Measurements from ENCODE around the gene FAM3D.

Gene FAM3D

GRCh38 chr3:58629629-58630028, 36.9 kb downstream of the FAM3D start:
- TF ChIP-seq TAF1 (IDR thresholded peaks at IDR 0.05; ENCODE audit: borderline replicate concordance, insufficient read depth, low read length) (no peak), FOXP2 (optimal IDR thresholded peaks at IDR 0.05; ENCODE audit: borderline replicate concordance, extremely low read depth, extremely low read length, insufficient read depth) (no peak), POLR2AphosphoS5 (IDR thresholded peaks at IDR 0.05; ENCODE audit: low read depth, low read length) (no peak), SIN3A (IDR thresholded peaks at IDR 0.05; ENCODE audit: borderline replicate concordance, insufficient read depth, low read length) (no peak), REST (IDR thresholded peaks at IDR 0.05; ENCODE audit: insufficient read depth in 1 of 2, low read depth in 2 of 2, low read length in 2 of 2) (no peak)

- TF ChIP-seq REST (IDR thresholded peaks at IDR 0.05; ENCODE audit: insufficient read depth in 1 of 2, low read depth in 2 of 2, low read length in 2 of 2), result peak in 1 of 2 experiments; percentile 41; a peak in 1 of 4 replicates
- no peak for TF ChIP-seq TAF1 (IDR thresholded peaks at IDR 0.05; ENCODE audit: borderline replicate concordance, insufficient read depth, low read length)
- no peak for TF ChIP-seq SIN3A (IDR thresholded peaks at IDR 0.05; ENCODE audit: borderline replicate concordance, insufficient read depth, low read length)
- TF ChIP-seq FOXP2 (optimal IDR thresholded peaks at IDR 0.05; ENCODE audit: borderline replicate concordance, extremely low read depth, extremely low read length, insufficient read depth), result no peak
These were observed 37.6 kb downstream of the FAM3D start for GRCh38 chr3:58628823-58629562.

- no peak for TF ChIP-seq POLR2AphosphoS5 (IDR thresholded peaks at IDR 0.05; ENCODE audit: low read depth, low read length)
- no peak for TF ChIP-seq REST (IDR thresholded peaks at IDR 0.05; ENCODE audit: insufficient read depth in 1 of 2, low read depth in 2 of 2, low read length in 2 of 2)
- no peak for TF ChIP-seq TAF1 (IDR thresholded peaks at IDR 0.05; ENCODE audit: borderline replicate concordance, insufficient read depth, low read length)
- no peak for TF ChIP-seq FOXP2 (optimal IDR thresholded peaks at IDR 0.05; ENCODE audit: borderline replicate concordance, extremely low read depth, extremely low read length, insufficient read depth)
- no peak for TF ChIP-seq SIN3A (IDR thresholded peaks at IDR 0.05; ENCODE audit: borderline replicate concordance, insufficient read depth, low read length)
These were observed 38.6 kb downstream of the FAM3D start for GRCh38 chr3:58627941-58628340.

- TF ChIP-seq FOXP2 (optimal IDR thresholded peaks at IDR 0.05; ENCODE audit: borderline replicate concordance, extremely low read depth, extremely low read length, insufficient read depth) (no peak), SIN3A (IDR thresholded peaks at IDR 0.05; ENCODE audit: borderline replicate concordance, insufficient read depth, low read length) (no peak), POLR2AphosphoS5 (IDR thresholded peaks at IDR 0.05; ENCODE audit: low read depth, low read length) (no peak), REST (IDR thresholded peaks at IDR 0.05; ENCODE audit: insufficient read depth in 1 of 2, low read depth in 2 of 2, low read length in 2 of 2) (no peak), TAF1 (IDR thresholded peaks at IDR 0.05; ENCODE audit: borderline replicate concordance, insufficient read depth, low read length) (no peak)
These were observed 39.0 kb downstream of the FAM3D start for GRCh38 chr3:58627570-58627885.
